Upper lobe of right lung (tissue), 1 donor: ENCODE data around the gene FAS. TPM values are rescaled to one million over a fixed set of nuclear protein-coding genes. Genes with fewer than 3 reads are reported as not detected.

Source experiments
- ATAC-seq: fragments of 200-7000 bp; cut with Tn5 transposase; one replicate; pipeline ENCODE4 v1.9.1; 2020; ENCODE audit warnings: mild to moderate bottlenecking, moderate library complexity
- DNase-seq: peaks from one replicate; pipeline ENCODE4 v3.0.0-alpha.2; 2020
- H3K27ac ChIP-seq: fragments of 200-600 bp; one replicate; pipeline ENCODE4 v1.8.0; 2022
- H3K27me3 ChIP-seq: fragments of 200-600 bp; one replicate; pipeline ENCODE4 v1.8.0; 2022; ENCODE audit warnings: mild to moderate bottlenecking
- H3K36me3 ChIP-seq: fragments of 200-600 bp; one replicate; pipeline ENCODE4 v1.8.0; 2022
- H3K4me1 ChIP-seq: fragments of 200-600 bp; one replicate; pipeline ENCODE4 v1.8.0; 2022
- H3K4me3 ChIP-seq: fragments of 200-600 bp; one replicate; pipeline ENCODE4 v1.8.0; 2022; ENCODE audit warnings: mild to moderate bottlenecking
- H3K9me3 ChIP-seq: fragments of 200-600 bp; one replicate; pipeline ENCODE4 v1.8.0; 2022
- CTCF ChIP-seq: fragments of 200-600 bp; IDR thresholded peaks from one replicate; pipeline ENCODE4 v1.8.0; 2022; ENCODE audit warnings: antibody characterized with exemption
- intact Hi-C: fragments of 100-400 bp; cut with DNase I; formaldehyde crosslinking; loops from one replicate; pipeline ENCODE4 v1.11.0; 2022
- total RNA-seq: library from RNA; stranded (reverse); fragmentation: NEBNext Ultra II Directional; extraction: Animal tissue kit (Norgen Biotek cat#: 25700); gene quantifications from one replicate; pipeline ENCODE4 v1.2.1, GENCODE V29; 2021
- donor health status: DM: no; HTN: yes; CAD: no; lungs with severe emphysema.

FAS gene
- total RNA-seq, 1 donor from 2014 or later: 41.2 TPM

GRCh38 chr10:88987840-88988239 lies 2.8 kb upstream of the FAS start:
- intact Hi-C loops: no loop called here
- Histone ChIP-seq H3K4me1 (peaks cover 15% of the 10 kb centered on the region), H3K9me3 (no peaks in the 10 kb centered on the region), H3K4me3 (no peak overlapping the region), H3K27ac (no peak overlapping the region), H3K27me3 (no peaks in the 10 kb centered on the region), H3K36me3 (no peaks in the 10 kb centered on the region)
- DNase-seq (no peak), ATAC-seq (no peak)
- TF ChIP-seq CTCF: no peak

- intact Hi-C loops: no loop called here
- H3K9me3 ChIP-seq: no peaks in the 10 kb centered on the region
- no peaks in the 10 kb centered on the region for H3K36me3 ChIP-seq
- no peaks in the 10 kb centered on the region for H3K27me3 ChIP-seq
- ATAC-seq: no peak
- DNase-seq: no peak
- peaks cover 10% of the 10 kb centered on the region for H3K4me1 ChIP-seq
- TF ChIP-seq CTCF: no peak
- H3K27ac ChIP-seq: peak overlapping the region; percentile 94
- peak overlapping the region; percentile 79 for H3K4me3 ChIP-seq
Observed at GRCh38 chr10:88989423-88989822, 1.2 kb upstream of the FAS start.

GRCh38 chr10:88989824-88990383 lies 694 bp upstream of the FAS start:
- DNase-seq (no peak), ATAC-seq (peak; percentile 38)
- Histone ChIP-seq H3K27me3 (no peaks in the 10 kb centered on the region), H3K9me3 (no peaks in the 10 kb centered on the region), H3K4me1 (peaks cover 10% of the 10 kb centered on the region), H3K4me3 (peak overlapping the region; percentile 79), H3K27ac (peak overlapping the region; percentile 94), H3K36me3 (no peaks in the 10 kb centered on the region)
- intact Hi-C loops: no loop called here
- TF ChIP-seq CTCF: no peak

- intact Hi-C loops: no loop called here
- H3K9me3 ChIP-seq: no peaks in the 10 kb centered on the region
- peak overlapping the region; percentile 79 for H3K4me3 ChIP-seq
- no peaks in the 10 kb centered on the region for H3K36me3 ChIP-seq
- DNase-seq (peak; percentile 87), ATAC-seq (peak; percentile 76)
- peaks cover 10% of the 10 kb centered on the region for H3K4me1 ChIP-seq
- no peak for TF ChIP-seq CTCF
- H3K27me3 ChIP-seq: no peaks in the 10 kb centered on the region
- peak overlapping the region; percentile 94 for H3K27ac ChIP-seq
Observed at GRCh38 chr10:88991161-88991898, 732 bp downstream of the FAS start.

GRCh38 chr10:88991899-88992320 lies 1.3 kb downstream of the FAS start:
- no peak for TF ChIP-seq CTCF
- Histone ChIP-seq H3K27ac (peak overlapping the region; percentile 94), H3K27me3 (no peaks in the 10 kb centered on the region), H3K4me3 (peak overlapping the region; percentile 79), H3K9me3 (no peaks in the 10 kb centered on the region), H3K36me3 (no peaks in the 10 kb centered on the region), H3K4me1 (peaks cover 15% of the 10 kb centered on the region)
- intact Hi-C loops: no loop called here
- no peak for DNase-seq
- ATAC-seq: peak; percentile 1
